ENCODE data around the gene FBXO21. TPM values are rescaled to one million over a fixed set of nuclear protein-coding genes. Genes with fewer than 3 reads are reported as not detected.

FBXO21 gene
- total and polyA plus RNA-seq, 8 donors: 7.4 to 494 (median 32.2) TPM

GRCh38 chr12:117162633-117163032, 27.6 kb downstream of the FBXO21 start:
- DNase-seq: no peak
- peaks cover 0 to 21% (median 3%) of the 10 kb centered on the region in 4 donors for H3K4me1 ChIP-seq
- no peak overlapping the region for H3K4me3 ChIP-seq
- peaks cover 68 to 100% (median 100%) of the 10 kb centered on the region in 4 donors for H3K36me3 ChIP-seq
- no peaks in the 10 kb centered on the region for H3K9me3 ChIP-seq
- intact Hi-C loops (cut with DNase I; ENCODE audit: low total_unique reads): no loop called here
- no peaks in the 10 kb centered on the region for H3K27me3 ChIP-seq
- WGBS, 5 donors: 74 to 85% (median 80%) methylated on average over 7 of the region's 7 CpGs
- no peak overlapping the region for H3K27ac ChIP-seq
- TF ChIP-seq EP300 (IDR thresholded peaks at IDR 0.05): no peak
- TF ChIP-seq, protein P1, sequence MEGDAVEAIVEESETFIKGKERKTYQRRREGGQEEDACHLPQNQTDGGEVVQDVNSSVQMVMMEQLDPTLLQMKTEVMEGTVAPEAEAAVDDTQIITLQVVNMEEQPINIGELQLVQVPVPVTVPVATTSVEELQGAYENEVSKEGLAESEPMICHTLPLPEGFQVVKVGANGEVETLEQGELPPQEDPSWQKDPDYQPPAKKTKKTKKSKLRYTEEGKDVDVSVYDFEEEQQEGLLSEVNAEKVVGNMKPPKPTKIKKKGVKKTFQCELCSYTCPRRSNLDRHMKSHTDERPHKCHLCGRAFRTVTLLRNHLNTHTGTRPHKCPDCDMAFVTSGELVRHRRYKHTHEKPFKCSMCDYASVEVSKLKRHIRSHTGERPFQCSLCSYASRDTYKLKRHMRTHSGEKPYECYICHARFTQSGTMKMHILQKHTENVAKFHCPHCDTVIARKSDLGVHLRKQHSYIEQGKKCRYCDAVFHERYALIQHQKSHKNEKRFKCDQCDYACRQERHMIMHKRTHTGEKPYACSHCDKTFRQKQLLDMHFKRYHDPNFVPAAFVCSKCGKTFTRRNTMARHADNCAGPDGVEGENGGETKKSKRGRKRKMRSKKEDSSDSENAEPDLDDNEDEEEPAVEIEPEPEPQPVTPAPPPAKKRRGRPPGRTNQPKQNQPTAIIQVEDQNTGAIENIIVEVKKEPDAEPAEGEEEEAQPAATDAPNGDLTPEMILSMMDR (IDR thresholded peaks at IDR 0.05): no peak
- no peak for TF ChIP-seq POLR2AphosphoS5 (IDR thresholded peaks at IDR 0.05)
- TF ChIP-seq POLR2A (IDR thresholded peaks at IDR 0.05): no peak

DNA sequence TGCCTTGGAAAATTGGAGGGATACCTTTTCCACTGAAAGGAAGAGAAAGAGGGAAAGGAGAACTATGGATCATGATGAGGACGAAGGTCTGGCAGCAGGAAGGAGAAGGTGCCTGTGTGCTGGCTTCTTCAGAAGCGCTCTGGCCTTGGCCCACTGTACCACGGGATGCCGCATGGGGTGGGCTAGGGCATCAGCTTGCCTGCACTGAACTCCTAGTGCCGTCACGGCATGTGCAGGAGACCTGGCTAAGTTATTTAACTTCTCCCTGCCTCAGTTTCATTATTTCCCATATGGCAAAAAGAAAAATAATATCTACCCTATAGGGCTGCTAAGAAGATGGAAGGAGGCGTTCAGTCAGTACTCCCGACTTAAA, 28.1 kb downstream of the FBXO21 start:
- Histone ChIP-seq H3K4me3 (no peak overlapping the region), H3K27me3 (no peaks in the 10 kb centered on the region), H3K27ac (no peak overlapping the region), H3K4me1 (peaks cover 0 to 21% (median 3%) of the 10 kb centered on the region in 4 donors), H3K9me3 (no peaks in the 10 kb centered on the region), H3K36me3 (peaks cover 66 to 100% (median 100%) of the 10 kb centered on the region in 4 donors)
- WGBS, 5 donors: 92 to 96% (median 95%) methylated on average over 8 of the region's 8 CpGs
- TF ChIP-seq EP300 (IDR thresholded peaks at IDR 0.05) (no peak), POLR2A (IDR thresholded peaks at IDR 0.05) (no peak), POLR2AphosphoS5 (IDR thresholded peaks at IDR 0.05) (no peak)
- TF ChIP-seq, protein P1 (IDR thresholded peaks at IDR 0.05): no peak
- DNase-seq: no peak
- intact Hi-C loops (cut with DNase I; ENCODE audit: low total_unique reads): no loop called here

- no peak overlapping the region for H3K4me3 ChIP-seq
- peaks cover 0 to 21% (median 3%) of the 10 kb centered on the region in 4 donors for H3K4me1 ChIP-seq
- intact Hi-C loops (cut with DNase I; ENCODE audit: low total_unique reads): no loop called here
- H3K9me3 ChIP-seq: no peaks in the 10 kb centered on the region
- WGBS, 5 donors: 75 to 87% (median 82%) methylated on average over 10 of the region's 10 CpGs
- DNase-seq: no peak
- H3K36me3 ChIP-seq: peaks cover 65 to 100% (median 100%) of the 10 kb centered on the region in 4 donors
- TF ChIP-seq POLR2A (IDR thresholded peaks at IDR 0.05): no peak
- no peak for TF ChIP-seq EP300 (IDR thresholded peaks at IDR 0.05)
- TF ChIP-seq, protein P1 (IDR thresholded peaks at IDR 0.05): no peak
- TF ChIP-seq POLR2AphosphoS5 (IDR thresholded peaks at IDR 0.05): no peak
- H3K27me3 ChIP-seq: no peaks in the 10 kb centered on the region
- no peak overlapping the region for H3K27ac ChIP-seq
Observed at GRCh38 chr12:117161460-117162166, 28.7 kb downstream of the FBXO21 start.

DNA sequence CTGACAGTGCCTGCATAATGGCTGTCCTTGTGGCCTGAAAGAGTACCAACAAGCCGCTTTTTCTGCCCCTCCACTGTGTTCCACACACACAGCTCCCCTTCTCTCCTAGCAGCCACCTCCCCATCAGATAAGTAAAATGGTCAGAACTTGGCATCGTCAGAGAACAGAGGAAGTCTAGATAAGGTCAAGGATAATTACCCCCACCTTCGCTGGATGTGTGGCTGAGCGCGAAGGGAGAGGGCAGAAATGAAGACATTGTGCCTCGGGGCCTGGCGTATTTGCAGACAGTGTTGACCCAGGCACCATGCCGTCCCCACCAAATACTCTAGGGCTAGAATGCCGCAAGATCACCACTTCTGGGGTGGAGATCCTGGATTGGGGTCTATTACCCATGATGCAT, 30.6 kb downstream of the FBXO21 start:
- H3K9me3 ChIP-seq: no peaks in the 10 kb centered on the region
- H3K27me3 ChIP-seq: no peaks in the 10 kb centered on the region
- H3K4me3 ChIP-seq: no peak overlapping the region
- no peak overlapping the region for H3K27ac ChIP-seq
- H3K4me1 ChIP-seq: peaks cover 0 to 7% (median 1%) of the 10 kb centered on the region in 4 donors
- DNase-seq: no peak
- TF ChIP-seq EP300 (IDR thresholded peaks at IDR 0.05): no peak
- TF ChIP-seq POLR2A (IDR thresholded peaks at IDR 0.05): no peak
- TF ChIP-seq POLR2AphosphoS5 (IDR thresholded peaks at IDR 0.05): no peak
- TF ChIP-seq, protein P1 (IDR thresholded peaks at IDR 0.05): no peak
- 70 to 86% (median 77%) methylated on average over 9 of the region's 9 CpGs for WGBS, 5 donors
- intact Hi-C loops (cut with DNase I; ENCODE audit: low total_unique reads): no loop called here
- peaks cover 71 to 100% (median 100%) of the 10 kb centered on the region in 4 donors for H3K36me3 ChIP-seq

Data from stomach (tissue), 9 donors.